Effector memory CD4-positive, alpha-beta T cell (primary cell): ENCODE data around the gene CNMD.
"Not testable (repeated sequence)": the region's sequence is repeated elsewhere in the genome, so short reads cannot be mapped to it uniquely, and the experiment has no call there.

Experiments used
- DNase-seq, 3 donors: peaks; one replicate each; pipeline ENCODE4 v3.0.0-alpha.2; 2020
- H3K27ac ChIP-seq: 2 replicates; pipeline ENCODE4 v1.7.0; 2013; ENCODE audit warnings: mild to moderate bottlenecking, low read length, moderate library complexity; ENCODE audit not compliant: insufficient read depth, poor library complexity, severe bottlenecking
- H3K27me3 ChIP-seq: replicated peaks from 2 replicates; pipeline ENCODE4 v1.7.0; 2013; ENCODE audit warnings: mild to moderate bottlenecking, low read length; ENCODE audit not compliant: insufficient read depth, control insufficient read depth, poor library complexity, severe bottlenecking
- H3K36me3 ChIP-seq: 2 replicates; pipeline ENCODE4 v1.7.0; 2013; ENCODE audit warnings: mild to moderate bottlenecking, low read length, moderate library complexity; ENCODE audit not compliant: control insufficient read depth, insufficient read depth
- H3K4me1 ChIP-seq: 2 replicates; pipeline ENCODE4 v1.7.0; 2013; ENCODE audit warnings: low read length, mild to moderate bottlenecking; ENCODE audit not compliant: control insufficient read depth, insufficient read depth, poor library complexity, severe bottlenecking
- H3K4me3 ChIP-seq: 2 replicates; pipeline ENCODE4 v1.7.0; 2013; ENCODE audit warnings: low read length, low read depth, mild to moderate bottlenecking; ENCODE audit not compliant: insufficient read depth, poor library complexity, severe bottlenecking
- H3K9me3 ChIP-seq: 2 replicates; pipeline ENCODE4 v1.7.0; 2013; ENCODE audit warnings: mild to moderate bottlenecking, low read length, moderate library complexity; ENCODE audit not compliant: control insufficient read depth

Gene CNMD

DNA sequence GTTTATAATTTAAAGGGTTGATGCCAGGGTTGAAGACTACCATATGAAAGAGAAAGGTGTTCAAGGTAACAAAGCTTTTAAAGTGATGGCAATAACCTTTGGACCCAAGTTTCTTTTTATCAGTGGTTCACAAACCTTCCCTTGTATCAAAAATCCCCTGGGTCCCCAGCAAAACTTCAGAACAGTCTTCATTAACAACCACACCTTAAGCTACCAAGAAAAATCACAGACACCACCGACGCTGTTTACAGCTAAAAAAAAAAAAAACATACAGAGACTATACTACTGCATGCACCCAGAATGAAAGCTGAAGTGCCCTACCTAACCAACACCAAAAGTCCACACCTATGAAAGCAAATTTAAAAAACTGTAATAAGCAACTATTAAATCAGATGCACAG is 13.4 kb downstream of the CNMD start:
- no peak for DNase-seq
- no peak overlapping the region for H3K4me3 ChIP-seq

DNA sequence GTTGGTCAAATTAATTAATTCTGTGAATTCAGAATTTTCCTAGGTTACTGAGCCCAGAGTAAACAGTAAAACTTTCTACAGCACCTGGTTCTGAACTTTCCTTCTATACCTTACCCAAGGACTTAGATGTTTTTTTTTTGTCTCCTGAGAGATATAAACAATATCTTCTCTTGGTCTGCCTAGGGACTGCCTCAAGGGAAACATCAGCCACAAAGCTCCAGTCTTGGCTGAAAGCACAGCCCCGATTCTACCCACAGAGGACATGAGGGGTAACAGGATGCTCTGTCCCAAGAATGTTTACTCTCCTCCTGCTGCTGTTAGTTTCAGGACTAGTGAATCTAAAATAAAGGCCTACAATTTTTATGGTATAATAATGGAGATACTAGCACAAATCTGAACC is 14.3 kb downstream of the CNMD start:
- Histone ChIP-seq H3K27ac (no peak overlapping the region), H3K4me3 (no peak overlapping the region), H3K4me1 (no peaks in the 10 kb centered on the region), H3K9me3 (no peaks in the 10 kb centered on the region), H3K36me3 (no peaks in the 10 kb centered on the region), H3K27me3 (no peaks in the 10 kb centered on the region)
- no peak for DNase-seq

More for the DNA sequence above, 13.4 kb downstream of the CNMD start:
- H3K27me3 ChIP-seq, result no peaks in the 10 kb centered on the region
- H3K27ac ChIP-seq, result no peak overlapping the region
- H3K36me3 ChIP-seq, result no peaks in the 10 kb centered on the region
- no peaks in the 10 kb centered on the region for H3K4me1 ChIP-seq
- H3K9me3 ChIP-seq, result no peaks in the 10 kb centered on the region

DNA sequence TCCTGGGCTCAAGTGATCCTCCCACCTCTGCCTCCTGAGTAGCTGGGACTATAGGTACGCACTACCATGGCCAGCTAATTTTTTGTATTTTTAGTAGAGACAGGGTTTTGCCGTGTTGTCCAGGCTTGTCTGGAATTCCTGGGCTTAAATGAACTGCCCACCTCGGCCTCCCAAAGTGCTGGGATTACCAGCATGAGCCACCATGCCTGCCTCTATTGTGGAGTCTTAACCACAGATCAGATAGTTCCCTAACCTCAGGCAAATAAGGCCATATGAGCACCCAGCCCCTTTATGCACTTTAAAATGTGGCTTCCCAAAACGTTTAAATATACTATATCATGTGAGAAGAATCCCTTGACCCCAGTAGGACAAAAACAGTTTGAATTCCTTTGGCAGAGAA is 16.4 kb downstream of the CNMD start:
- H3K36me3 ChIP-seq, result no peaks in the 10 kb centered on the region
- no peaks in the 10 kb centered on the region for H3K4me1 ChIP-seq
- no peaks in the 10 kb centered on the region for H3K9me3 ChIP-seq
- no peaks in the 10 kb centered on the region for H3K27me3 ChIP-seq
- H3K4me3 ChIP-seq, result no peak overlapping the region
- no peak for DNase-seq
- no peak overlapping the region for H3K27ac ChIP-seq

DNA sequence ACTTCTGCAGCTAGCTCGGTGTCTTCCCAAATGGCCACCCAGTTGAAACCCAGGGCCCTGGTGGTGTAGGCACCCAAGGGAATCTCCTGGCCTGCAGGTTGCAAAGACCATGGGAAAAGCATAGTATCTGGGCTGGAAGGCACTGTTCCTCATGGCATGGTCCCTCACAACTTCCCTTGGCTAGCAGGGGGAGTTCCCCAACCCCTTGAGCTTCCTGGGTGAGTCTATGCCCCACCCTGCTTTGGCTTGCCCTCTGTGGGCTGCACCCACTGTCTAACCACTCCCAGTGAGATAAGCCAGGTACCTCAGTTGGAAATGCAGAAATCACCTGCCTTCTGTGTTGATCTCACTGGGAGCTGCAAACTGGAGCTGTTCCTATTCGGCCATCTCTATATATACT is 18.3 kb downstream of the CNMD start:
- not testable (repeated sequence) for DNase-seq, H3K36me3 ChIP-seq, H3K27ac ChIP-seq, H3K9me3 ChIP-seq, H3K4me3 ChIP-seq, H3K4me1 ChIP-seq, H3K27me3 ChIP-seq

DNA sequence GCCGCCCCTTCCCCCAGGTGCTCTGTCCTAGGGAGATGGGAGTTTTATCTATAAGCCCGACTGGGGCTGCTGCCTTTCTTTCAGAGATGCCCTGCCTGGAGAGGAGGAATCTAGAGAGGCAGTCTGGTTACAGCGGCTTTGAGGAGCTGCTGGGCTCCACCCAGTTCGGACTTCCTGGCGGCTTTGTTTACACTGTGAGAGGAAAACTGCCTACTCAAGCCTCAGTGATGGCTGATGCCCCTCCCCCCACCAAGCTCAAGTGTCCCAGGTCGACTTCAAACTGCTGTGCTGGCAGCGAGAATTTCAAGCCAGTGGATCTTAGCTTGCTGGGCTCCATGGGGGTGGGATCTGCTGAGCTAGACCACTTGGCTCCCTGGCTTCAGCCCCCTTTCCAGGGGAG is 18.7 kb downstream of the CNMD start:
- DNase-seq, result not testable (repeated sequence)

DNA sequence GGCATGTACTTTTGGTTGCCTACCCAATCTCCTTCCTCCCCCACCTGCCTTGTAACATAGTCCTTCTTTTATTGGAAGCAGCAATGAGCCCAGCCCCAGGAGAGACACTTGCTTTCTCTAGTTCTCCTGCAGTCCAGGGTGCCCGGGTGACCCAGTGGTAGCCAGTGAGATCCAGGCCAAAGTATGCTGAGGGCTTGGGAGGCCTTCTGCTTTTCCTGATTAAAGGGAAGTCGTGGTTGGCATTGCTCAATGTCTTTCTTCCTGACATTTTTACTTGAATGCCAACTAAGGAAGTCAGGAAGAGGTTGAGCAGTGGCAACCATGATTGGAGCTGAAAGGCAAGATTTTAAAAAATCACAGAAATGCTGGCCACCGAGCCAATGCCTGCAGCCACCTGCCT is 25.7 kb downstream of the CNMD start:
- no peak overlapping the region for H3K4me3 ChIP-seq
- no peaks in the 10 kb centered on the region for H3K9me3 ChIP-seq
- H3K36me3 ChIP-seq, result no peaks in the 10 kb centered on the region
- no peaks in the 10 kb centered on the region for H3K4me1 ChIP-seq
- no peak overlapping the region for H3K27ac ChIP-seq
- no peak for DNase-seq
- H3K27me3 ChIP-seq, result no peaks in the 10 kb centered on the region

More for the DNA sequence above, 18.7 kb downstream of the CNMD start:
- not testable (repeated sequence) for H3K27me3 ChIP-seq, H3K4me1 ChIP-seq, H3K9me3 ChIP-seq, H3K4me3 ChIP-seq, H3K27ac ChIP-seq, H3K36me3 ChIP-seq

DNA sequence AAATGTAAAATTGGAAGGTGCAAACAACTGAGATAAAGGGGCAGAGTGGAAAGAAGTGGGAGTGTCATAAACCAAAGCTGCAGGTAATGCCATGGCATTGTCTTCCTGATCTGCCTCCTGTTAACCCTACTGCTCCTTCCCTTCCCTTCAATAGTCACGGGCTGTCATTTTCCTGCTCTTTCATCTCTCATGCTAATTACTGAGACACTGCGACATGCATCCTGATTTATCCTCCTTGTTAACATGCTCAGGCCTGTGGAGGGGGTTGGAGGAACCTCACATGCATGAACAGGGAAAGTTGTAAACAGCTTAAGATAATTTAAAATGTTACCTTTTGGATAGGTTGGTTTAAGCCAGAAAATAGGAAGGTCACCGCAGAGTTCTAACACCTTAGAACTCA is 27.2 kb downstream of the CNMD start:
- H3K27me3 ChIP-seq, result no peaks in the 10 kb centered on the region
- no peak for DNase-seq
- no peak overlapping the region for H3K27ac ChIP-seq
- no peaks in the 10 kb centered on the region for H3K9me3 ChIP-seq
- no peaks in the 10 kb centered on the region for H3K36me3 ChIP-seq
- no peaks in the 10 kb centered on the region for H3K4me1 ChIP-seq
- H3K4me3 ChIP-seq, result no peak overlapping the region

DNA sequence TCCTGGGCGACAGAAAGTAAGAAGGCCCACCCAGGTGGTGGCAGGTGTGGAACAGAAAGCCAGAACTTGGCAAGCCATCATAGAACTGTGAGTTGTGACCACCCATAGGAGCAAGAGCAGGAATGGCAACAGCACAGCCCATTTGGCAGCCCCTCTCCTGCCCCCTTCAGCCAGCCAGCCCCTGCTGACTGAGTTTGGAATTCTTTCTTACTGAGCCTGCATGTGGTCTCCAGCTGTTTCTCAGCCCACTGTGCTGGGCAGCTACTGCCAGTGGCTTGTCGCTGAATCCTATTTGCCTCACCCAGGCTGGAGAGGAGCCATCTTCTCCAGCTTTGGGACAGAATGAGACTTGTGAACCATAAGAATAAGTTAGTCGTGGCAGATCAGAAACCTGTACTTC is 28.3 kb downstream of the CNMD start:
- Histone ChIP-seq H3K4me3 (no peak overlapping the region), H3K9me3 (no peaks in the 10 kb centered on the region), H3K27me3 (no peaks in the 10 kb centered on the region), H3K4me1 (no peaks in the 10 kb centered on the region), H3K27ac (no peak overlapping the region), H3K36me3 (no peaks in the 10 kb centered on the region)
- DNase-seq, result no peak

DNA sequence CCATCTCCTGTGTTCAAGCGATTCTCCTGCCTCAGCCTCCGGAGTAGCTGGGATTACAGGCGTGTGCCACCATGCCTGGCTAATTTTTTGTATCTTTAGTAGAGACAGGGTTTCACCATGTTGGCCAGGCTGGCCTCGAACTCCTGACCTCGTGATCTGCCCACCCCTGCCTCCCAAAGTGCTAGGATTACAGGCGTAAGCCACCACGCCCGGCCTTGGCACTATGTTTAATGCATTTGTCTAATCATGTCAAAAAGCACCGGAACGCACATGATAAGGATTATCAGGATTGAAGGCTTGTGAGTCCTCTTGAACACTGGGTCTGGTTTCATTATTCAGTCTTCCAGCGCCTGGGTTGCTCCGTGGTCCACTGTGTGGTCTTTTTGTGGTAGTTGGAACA is 31.4 kb downstream of the CNMD start:
- H3K27ac ChIP-seq, DNase-seq, H3K9me3 ChIP-seq, H3K4me3 ChIP-seq, H3K4me1 ChIP-seq, H3K27me3 ChIP-seq, H3K36me3 ChIP-seq: not testable (repeated sequence)

DNA sequence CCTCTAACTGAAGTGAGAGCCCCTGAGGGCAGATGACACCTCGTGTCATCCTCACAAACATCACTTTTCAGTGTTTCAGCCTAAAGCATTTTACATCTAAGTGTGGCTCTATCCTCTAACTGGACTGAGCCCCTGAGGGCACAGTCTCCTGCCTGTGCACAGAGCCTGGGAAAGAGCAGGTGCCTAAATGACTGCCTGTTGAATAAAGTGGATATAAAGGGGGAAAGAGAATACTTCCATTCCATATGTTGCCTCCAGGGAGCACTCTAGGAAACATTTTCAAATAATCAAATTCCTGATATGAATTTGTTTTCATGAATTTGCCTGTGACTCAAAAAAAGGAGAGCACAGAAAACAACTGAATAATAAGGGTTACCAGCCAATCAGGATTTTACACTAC is 32.2 kb downstream of the CNMD start:
- DNase-seq, result no peak
- no peaks in the 10 kb centered on the region for H3K4me1 ChIP-seq

DNA sequence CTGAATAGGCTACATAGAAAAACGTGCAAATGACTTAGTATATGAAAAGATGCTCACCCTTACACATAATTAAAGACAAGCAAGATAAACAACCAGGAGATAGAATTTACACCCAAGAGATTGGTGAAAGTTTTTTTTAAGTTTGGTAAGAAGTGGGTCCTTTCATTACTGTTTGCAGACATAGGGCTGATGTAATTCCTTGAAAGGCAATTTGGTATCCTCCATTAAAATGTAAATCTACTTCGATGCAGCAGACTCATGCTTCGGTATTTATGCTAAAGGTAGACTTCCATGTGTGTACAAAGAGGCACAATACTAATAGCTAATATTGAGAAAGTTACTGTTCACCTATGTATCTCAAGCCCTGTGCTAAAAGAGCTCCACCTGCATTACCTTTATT is 33.5 kb downstream of the CNMD start:
- Histone ChIP-seq H3K4me3 (no peak overlapping the region), H3K27me3 (no peaks in the 10 kb centered on the region), H3K36me3 (no peaks in the 10 kb centered on the region), H3K9me3 (no peaks in the 10 kb centered on the region), H3K4me1 (no peaks in the 10 kb centered on the region), H3K27ac (no peak overlapping the region)
- no peak for DNase-seq

More for the DNA sequence above, 32.2 kb downstream of the CNMD start:
- H3K4me3 ChIP-seq, result no peak overlapping the region
- H3K27me3 ChIP-seq, result no peaks in the 10 kb centered on the region
- H3K27ac ChIP-seq, result no peak overlapping the region
- H3K36me3 ChIP-seq, result no peaks in the 10 kb centered on the region
- no peaks in the 10 kb centered on the region for H3K9me3 ChIP-seq
